Osteoblast (primary cell): ENCODE data around the gene GALNT2. TPM values are rescaled to one million over a fixed set of nuclear protein-coding genes. Genes with fewer than 3 reads are reported as not detected.
A peak's percentile ranks its signal among the peaks of the same experiment; 100 is the strongest.

Experiments
- DNase-seq: peaks from one replicate; pipeline ENCODE4 v3.0.0; 2011; ENCODE audit warnings: low spot score, mixed read lengths; ENCODE audit not compliant: insufficient read length; ENCODE audit errors: missing footprints
- H2AFZ ChIP-seq: 2 replicates; pipeline ENCODE4 v1.6.0; 2011; ENCODE audit warnings: mild to moderate bottlenecking, low read length
- H3K27ac ChIP-seq: 2 replicates; pipeline ENCODE4 v1.5.1; 2011; ENCODE audit warnings: mild to moderate bottlenecking, low read depth, low read length, moderate library complexity
- H3K27me3 ChIP-seq: 2 replicates; pipeline ENCODE4 v1.6.0; 2012; ENCODE audit warnings: mild to moderate bottlenecking, control low read depth, inconsistent platforms, low read length, moderate library complexity; ENCODE audit not compliant: insufficient read depth
- H3K36me3 ChIP-seq: 2 replicates; pipeline ENCODE4 v1.5.1; 2011; ENCODE audit warnings: mild to moderate bottlenecking, low read length, control low read depth, moderate library complexity; ENCODE audit not compliant: insufficient read depth
- H3K4me1 ChIP-seq: 2 replicates; pipeline ENCODE4 v1.5.1; 2011; ENCODE audit warnings: mild to moderate bottlenecking, low read length, control low read depth, moderate library complexity; ENCODE audit not compliant: insufficient read depth
- H3K4me2 ChIP-seq: 2 replicates; pipeline ENCODE4 v1.6.0; 2011; ENCODE audit warnings: mild to moderate bottlenecking, low read length; ENCODE audit not compliant: insufficient read depth
- H3K4me3 ChIP-seq: fragments of 200-600 bp; sonication (generic); 3 replicates; pipeline ENCODE4 v1.5.1; 2012; ENCODE audit warnings: mild to moderate bottlenecking, low read length, inconsistent platforms; ENCODE audit not compliant: insufficient read depth
- H3K79me2 ChIP-seq: 2 replicates; pipeline ENCODE4 v1.6.0; 2012; ENCODE audit warnings: mild to moderate bottlenecking, low read length, control low read depth, inconsistent platforms; ENCODE audit not compliant: insufficient read depth
- H3K9me3 ChIP-seq: 2 replicates; pipeline ENCODE4 v1.5.1; 2011; ENCODE audit warnings: low read depth, low read length, control low read depth
- H4K20me1 ChIP-seq: 2 replicates; pipeline ENCODE4 v1.6.0; 2012; ENCODE audit warnings: mild to moderate bottlenecking, low read length, control low read depth; ENCODE audit not compliant: insufficient read depth
- CTCF ChIP-seq: IDR thresholded peaks from 2 replicates; pipeline ENCODE4 v1.5.1; 2011; ENCODE audit warnings: mild to moderate bottlenecking, low read depth, low read length, moderate library complexity; ENCODE audit errors: extremely low read depth
- total RNA-seq: library from RNA; depleted of rRNA; stranded (reverse); fragments of >200 nt; gene quantifications from 2 replicates; pipeline ENCODE4 v1.2.3, GENCODE V29; 2012

The GALNT2 gene
- total RNA-seq, 1 donor = 83.2 TPM

GRCh38 chr1:230315099-230315498, 248.1 kb downstream of the GALNT2 start:
- Histone ChIP-seq H3K27me3 (peaks cover 2% of the 10 kb centered on the region), H2AFZ (no peak overlapping the region), H3K4me2 (no peak overlapping the region), H3K79me2 (no peaks in the 10 kb centered on the region), H4K20me1 (no peaks in the 10 kb centered on the region), H3K4me3 (no peak overlapping the region), H3K4me1 (no peaks in the 10 kb centered on the region), H3K9me3 (no peaks in the 10 kb centered on the region), H3K27ac (no peak overlapping the region), H3K36me3 (no peaks in the 10 kb centered on the region)
- no peak for TF ChIP-seq CTCF
- no peak for DNase-seq

- Histone ChIP-seq H4K20me1 (no peaks in the 10 kb centered on the region), H3K4me2 (no peak overlapping the region)
These were observed 250.1 kb downstream of the GALNT2 start for GRCh38 chr1:230316864-230317745.

GRCh38 chr1:230317823-230318819, 251.1 kb downstream of the GALNT2 start:
- no peak for TF ChIP-seq CTCF
- H3K4me2 ChIP-seq = no peak overlapping the region
- no peaks in the 10 kb centered on the region for H3K79me2 ChIP-seq
- no peak overlapping the region for H2AFZ ChIP-seq
- H3K27ac ChIP-seq = no peak overlapping the region
- H3K4me3 ChIP-seq = no peak overlapping the region
- H3K27me3 ChIP-seq = peaks cover 2% of the 10 kb centered on the region
- H3K9me3 ChIP-seq = no peaks in the 10 kb centered on the region
- no peaks in the 10 kb centered on the region for H3K4me1 ChIP-seq
- no peaks in the 10 kb centered on the region for H4K20me1 ChIP-seq
- no peak for DNase-seq
- H3K36me3 ChIP-seq = no peaks in the 10 kb centered on the region

More at GRCh38 chr1:230316864-230317745, 250.1 kb downstream of the GALNT2 start:
- no peaks in the 10 kb centered on the region for H3K79me2 ChIP-seq
- H3K4me1 ChIP-seq = no peaks in the 10 kb centered on the region
- H3K4me3 ChIP-seq = no peak overlapping the region
- H3K36me3 ChIP-seq = no peaks in the 10 kb centered on the region
- H3K27ac ChIP-seq = no peak overlapping the region
- no peaks in the 10 kb centered on the region for H3K9me3 ChIP-seq
- peaks cover 2% of the 10 kb centered on the region for H3K27me3 ChIP-seq
- H2AFZ ChIP-seq = no peak overlapping the region
- DNase-seq = peak; percentile 49
- no peak for TF ChIP-seq CTCF
